Lower lobe of right lung (tissue), 2 donors: Measurements from ENCODE around the gene ACAN. TPM values are rescaled to one million over a fixed set of nuclear protein-coding genes. Genes with fewer than 3 reads are reported as not detected.

Experiments
- ATAC-seq, 2 donors: fragments of 200-7000 bp; cut with Tn5 transposase; one replicate each; pipeline ENCODE4 v1.9.1; 2020 to 2022; ENCODE audit warnings: mild to moderate bottlenecking in 2 of 2, moderate library complexity in 2 of 2
- DNase-seq: peaks from one replicate; pipeline ENCODE4 v3.0.0-alpha.2; 2020
- H3K27ac ChIP-seq: fragments of 200-600 bp; one replicate; pipeline ENCODE4 v1.8.0; 2022
- H3K27me3 ChIP-seq: fragments of 200-600 bp; one replicate; pipeline ENCODE4 v1.8.0; 2022; ENCODE audit warnings: low read depth
- H3K36me3 ChIP-seq: fragments of 200-600 bp; one replicate; pipeline ENCODE4 v1.8.0; 2022; ENCODE audit warnings: mild to moderate bottlenecking
- H3K4me1 ChIP-seq: fragments of 200-600 bp; one replicate; pipeline ENCODE4 v1.8.0; 2022
- H3K4me3 ChIP-seq: fragments of 200-600 bp; one replicate; pipeline ENCODE4 v1.8.0; 2022; ENCODE audit warnings: mild to moderate bottlenecking
- H3K9me3 ChIP-seq: fragments of 200-600 bp; one replicate; pipeline ENCODE4 v1.8.0; 2022
- intact Hi-C: fragments of 100-400 bp; cut with DNase I; formaldehyde crosslinking; loops from one replicate; pipeline ENCODE4 v1.11.0; 2022
- total RNA-seq: library from RNA; stranded (reverse); fragmentation: NEBNext Ultra II Directional; extraction: Animal tissue kit (Norgen Biotek cat#: 25700); gene quantifications from one replicate; pipeline ENCODE4 v1.2.1, GENCODE V29; 2021
- TF ChIP-seq, protein P1 (sequence below): fragments of 200-600 bp; IDR thresholded peaks from one replicate; pipeline ENCODE4 v1.8.0; 2022; ENCODE audit warnings: antibody characterized with exemption, mild to moderate bottlenecking
- donor health status: DM: no; HTN: yes; CAD: no; lungs with severe emphysema.

The ACAN gene
- total RNA-seq, 1 donor from 2014 or later: 0.12 TPM

- TF ChIP-seq, protein P1, sequence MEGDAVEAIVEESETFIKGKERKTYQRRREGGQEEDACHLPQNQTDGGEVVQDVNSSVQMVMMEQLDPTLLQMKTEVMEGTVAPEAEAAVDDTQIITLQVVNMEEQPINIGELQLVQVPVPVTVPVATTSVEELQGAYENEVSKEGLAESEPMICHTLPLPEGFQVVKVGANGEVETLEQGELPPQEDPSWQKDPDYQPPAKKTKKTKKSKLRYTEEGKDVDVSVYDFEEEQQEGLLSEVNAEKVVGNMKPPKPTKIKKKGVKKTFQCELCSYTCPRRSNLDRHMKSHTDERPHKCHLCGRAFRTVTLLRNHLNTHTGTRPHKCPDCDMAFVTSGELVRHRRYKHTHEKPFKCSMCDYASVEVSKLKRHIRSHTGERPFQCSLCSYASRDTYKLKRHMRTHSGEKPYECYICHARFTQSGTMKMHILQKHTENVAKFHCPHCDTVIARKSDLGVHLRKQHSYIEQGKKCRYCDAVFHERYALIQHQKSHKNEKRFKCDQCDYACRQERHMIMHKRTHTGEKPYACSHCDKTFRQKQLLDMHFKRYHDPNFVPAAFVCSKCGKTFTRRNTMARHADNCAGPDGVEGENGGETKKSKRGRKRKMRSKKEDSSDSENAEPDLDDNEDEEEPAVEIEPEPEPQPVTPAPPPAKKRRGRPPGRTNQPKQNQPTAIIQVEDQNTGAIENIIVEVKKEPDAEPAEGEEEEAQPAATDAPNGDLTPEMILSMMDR: no peak
- Histone ChIP-seq H3K27me3 (peaks cover 15% of the 10 kb centered on the region), H3K36me3 (no peaks in the 10 kb centered on the region), H3K4me1 (no peaks in the 10 kb centered on the region), H3K9me3 (no peaks in the 10 kb centered on the region), H3K27ac (no peak overlapping the region), H3K4me3 (no peak overlapping the region)
- intact Hi-C loops: no loop called here
- ATAC-seq: peak; percentile 21 to 34
- no peak for DNase-seq
Observed at GRCh38 chr15:88792342-88793282, 10.6 kb upstream of the ACAN start.

- intact Hi-C loops: no loop called here
- no peak overlapping the region for H3K27ac ChIP-seq
- no peaks in the 10 kb centered on the region for H3K4me1 ChIP-seq
- TF ChIP-seq, protein P1: no peak
- H3K4me3 ChIP-seq: no peak overlapping the region
- ATAC-seq (no peak), DNase-seq (no peak)
- H3K9me3 ChIP-seq: no peaks in the 10 kb centered on the region
- peaks cover 16% of the 10 kb centered on the region for H3K27me3 ChIP-seq
- no peaks in the 10 kb centered on the region for H3K36me3 ChIP-seq
Observed at GRCh38 chr15:88794001-88794400, 9.2 kb upstream of the ACAN start.

DNA sequence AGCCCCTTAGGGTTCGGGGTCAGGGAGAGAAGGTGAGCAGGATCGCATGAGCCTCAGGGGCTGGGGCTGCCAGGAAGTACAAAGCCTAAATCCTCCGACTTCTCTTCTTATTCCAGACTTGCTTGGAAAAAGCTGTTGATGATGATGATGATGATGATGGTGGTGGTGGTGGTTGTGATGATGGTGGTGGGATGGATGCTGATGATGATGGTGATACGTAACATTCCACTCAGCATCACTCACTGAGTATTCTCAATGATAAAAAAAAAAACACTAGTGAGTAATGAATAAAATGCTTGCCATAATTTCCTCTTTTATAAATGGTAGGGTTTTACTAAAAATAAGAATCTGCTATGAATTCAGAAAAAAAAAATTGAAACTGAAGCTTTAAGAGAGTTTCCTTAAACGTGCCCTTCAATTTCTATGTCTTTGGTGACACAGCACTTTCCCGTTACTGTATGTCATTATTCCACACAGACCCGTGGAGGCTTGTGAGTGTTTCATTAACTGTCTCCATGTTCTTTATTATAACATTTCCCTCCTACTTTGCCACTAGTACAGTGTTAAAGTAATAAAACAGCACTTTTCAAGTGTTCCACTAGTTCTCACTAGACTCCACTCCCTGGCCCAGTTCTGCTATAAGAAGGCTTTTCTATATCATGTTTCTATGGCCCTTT lies 5.4 kb upstream of the ACAN start:
- TF ChIP-seq, protein P1: no peak
- no peaks in the 10 kb centered on the region for H3K4me1 ChIP-seq
- no peak for ATAC-seq
- no peak overlapping the region for H3K27ac ChIP-seq
- intact Hi-C loops: no loop called here
- no peak overlapping the region for H3K4me3 ChIP-seq
- DNase-seq: no peak
- no peaks in the 10 kb centered on the region for H3K9me3 ChIP-seq
- no peaks in the 10 kb centered on the region for H3K36me3 ChIP-seq
- peaks cover 45% of the 10 kb centered on the region for H3K27me3 ChIP-seq

GRCh38 chr15:88799341-88799740 lies 3.9 kb upstream of the ACAN start:
- DNase-seq: no peak
- Histone ChIP-seq H3K4me3 (no peak overlapping the region), H3K27ac (no peak overlapping the region), H3K9me3 (no peaks in the 10 kb centered on the region), H3K4me1 (no peaks in the 10 kb centered on the region), H3K27me3 (peaks cover 53% of the 10 kb centered on the region), H3K36me3 (no peaks in the 10 kb centered on the region)
- intact Hi-C loops: no loop called here
- ATAC-seq: no peak
- TF ChIP-seq, protein P1: no peak

DNA sequence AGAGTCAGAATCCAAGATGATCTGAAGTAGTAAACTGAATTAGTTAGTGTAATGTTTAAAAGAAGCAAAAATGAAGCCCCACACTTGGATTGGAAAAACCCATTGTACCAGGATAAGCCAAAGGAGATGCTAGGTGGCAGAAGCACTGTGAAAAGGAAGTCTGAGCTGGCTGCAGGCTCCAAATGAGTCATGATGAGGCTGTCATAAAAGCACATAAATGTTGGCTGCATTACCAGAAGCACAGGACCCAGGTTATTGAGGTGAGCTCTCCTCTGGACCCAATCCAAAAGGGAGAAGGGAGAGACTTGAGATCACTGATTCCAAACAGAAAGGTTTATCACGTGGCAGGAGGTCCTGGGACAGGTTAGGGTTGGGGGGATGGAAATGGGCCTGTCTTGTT lies 3.2 kb upstream of the ACAN start:
- no peaks in the 10 kb centered on the region for H3K9me3 ChIP-seq
- H3K27ac ChIP-seq: no peak overlapping the region
- no peaks in the 10 kb centered on the region for H3K4me1 ChIP-seq
- TF ChIP-seq, protein P1: no peak
- no peak for ATAC-seq
- intact Hi-C loops: no loop called here
- no peak overlapping the region for H3K4me3 ChIP-seq
- H3K36me3 ChIP-seq: no peaks in the 10 kb centered on the region
- no peak for DNase-seq
- H3K27me3 ChIP-seq: peaks cover 57% of the 10 kb centered on the region
